ENCODE measurements around the gene DPP7.

The DPP7 gene

GRCh38 chr9:137114613-137115393 is at the start of gene DPP7:
DPP7 (minus strand) TSS chr9:137114733; CDS start chr9:137114713, 20 bp downstream.
- peak; percentile 68 for DNase-seq

DNA sequence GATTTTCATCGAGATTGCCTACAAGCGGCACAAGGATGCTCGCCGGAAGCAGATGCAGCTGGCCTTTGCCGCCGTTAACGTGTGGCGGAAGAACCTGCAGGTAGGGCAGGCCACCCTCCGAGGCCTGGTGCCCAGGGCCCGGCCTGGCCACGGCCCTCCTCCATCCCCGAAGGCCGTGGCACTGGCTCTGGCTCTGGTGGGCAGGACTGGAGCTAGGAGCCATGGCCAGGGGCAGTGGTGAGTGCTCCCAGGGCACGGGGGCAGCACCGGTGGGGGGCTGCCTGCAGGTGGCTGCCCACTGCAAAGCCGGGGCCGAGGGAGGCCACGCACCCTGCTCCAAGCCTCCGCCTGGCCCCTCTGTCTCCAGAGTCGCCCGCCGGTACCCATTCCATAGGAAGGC is 49.3 kb upstream of the DPP7 start:
- DNase-seq, result no peak

DNA sequence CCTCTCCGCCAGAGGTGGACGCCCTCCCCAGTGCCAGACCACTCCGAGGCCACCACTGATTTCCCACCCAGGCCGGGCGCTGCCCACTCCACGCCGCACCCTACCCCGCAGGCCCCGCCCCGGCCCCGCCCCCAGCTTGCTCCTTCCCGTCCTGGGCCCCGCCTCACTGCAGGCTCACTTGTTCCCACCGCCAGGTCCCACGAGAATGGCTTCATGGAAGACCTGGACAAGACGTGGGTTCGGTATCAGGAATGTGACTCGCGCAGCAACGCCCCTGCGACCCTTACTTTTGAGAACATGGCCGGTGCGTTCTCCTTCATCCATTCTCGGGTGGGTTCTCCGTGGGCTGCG is 48.8 kb upstream of the DPP7 start:
- DNase-seq, result no peak

DNA sequence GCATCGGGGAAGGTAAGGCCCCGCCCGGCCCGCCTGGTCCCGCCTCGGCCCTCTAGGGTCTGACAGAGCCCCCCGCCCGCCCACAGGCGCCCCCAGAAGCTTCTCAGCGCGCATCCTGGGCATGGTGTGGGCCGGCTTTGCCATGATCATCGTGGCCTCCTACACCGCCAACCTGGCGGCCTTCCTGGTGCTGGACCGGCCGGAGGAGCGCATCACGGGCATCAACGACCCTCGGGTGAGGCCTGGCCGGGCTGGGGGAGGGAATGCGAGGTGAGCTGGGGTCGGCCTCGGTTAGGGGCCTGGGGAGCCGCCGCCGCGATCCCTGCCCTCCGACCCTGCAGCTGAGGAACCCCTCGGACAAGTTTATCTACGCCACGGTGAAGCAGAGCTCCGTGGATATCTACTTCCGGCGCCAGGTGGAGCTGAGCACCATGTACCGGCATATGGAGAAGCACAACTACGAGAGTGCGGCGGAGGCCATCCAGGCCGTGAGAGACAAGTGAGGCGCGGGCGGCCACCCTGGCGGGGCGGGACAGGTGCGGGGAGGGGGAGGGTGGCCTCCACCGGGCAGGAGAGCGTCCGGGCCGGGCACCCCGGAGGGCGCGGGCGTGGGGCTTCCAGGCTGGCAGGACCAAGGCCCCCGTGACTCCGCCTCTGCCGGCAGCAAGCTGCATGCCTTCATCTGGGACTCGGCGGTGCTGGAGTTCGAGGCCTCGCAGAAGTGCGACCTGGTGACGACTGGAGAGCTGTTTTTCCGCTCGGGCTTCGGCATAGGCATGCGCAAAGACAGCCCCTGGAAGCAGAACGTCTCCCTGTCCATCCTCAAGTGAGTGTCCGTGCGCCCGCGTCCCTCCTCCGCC is 48.2 kb upstream of the DPP7 start:
- peak; percentile 60 for DNase-seq

- DNase-seq, result peak; percentile 52
Measured at GRCh38 chr9:137161558-137162486, 47.3 kb upstream of the DPP7 start.

DNA sequence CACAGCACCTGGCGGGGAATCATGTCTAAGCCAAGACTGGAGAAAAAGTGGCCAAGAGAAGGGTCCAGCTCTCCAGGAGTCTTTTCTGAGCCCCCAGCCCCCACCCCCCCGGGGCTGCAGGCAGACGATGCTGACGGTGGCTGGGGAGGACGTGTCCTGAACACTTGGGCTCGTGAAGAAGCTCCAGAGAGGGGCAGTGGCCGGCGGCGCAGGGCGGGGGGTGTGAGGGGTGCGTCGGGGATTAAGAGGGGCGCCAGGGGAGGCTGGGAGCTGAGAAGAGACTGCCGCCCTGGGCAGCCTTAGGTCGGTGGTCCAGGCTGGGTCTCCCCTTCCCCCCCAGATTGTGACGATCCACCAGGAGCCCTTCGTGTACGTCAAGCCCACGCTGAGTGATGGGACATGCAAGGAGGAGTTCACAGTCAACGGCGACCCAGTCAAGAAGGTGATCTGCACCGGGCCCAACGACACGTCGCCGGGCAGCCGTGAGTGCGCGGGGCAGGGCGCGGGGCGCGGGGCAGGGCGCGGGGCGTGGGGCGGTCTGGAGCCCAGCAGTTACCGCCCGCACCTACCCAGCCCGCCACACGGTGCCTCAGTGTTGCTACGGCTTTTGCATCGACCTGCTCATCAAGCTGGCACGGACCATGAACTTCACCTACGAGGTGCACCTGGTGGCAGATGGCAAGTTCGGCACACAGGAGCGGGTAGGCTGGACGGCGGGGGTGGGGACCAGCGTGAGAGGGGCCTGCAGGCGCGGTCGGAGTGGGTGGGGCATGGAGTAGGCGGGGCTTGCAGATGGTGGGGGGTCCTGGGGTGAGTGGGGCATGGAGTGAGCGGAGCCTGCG is 46.4 kb upstream of the DPP7 start:
- DNase-seq, result peak; percentile 99

GRCh38 chr9:137160054-137160425 is 45.5 kb upstream of the DPP7 start:
- DNase-seq, result no peak

DNA sequence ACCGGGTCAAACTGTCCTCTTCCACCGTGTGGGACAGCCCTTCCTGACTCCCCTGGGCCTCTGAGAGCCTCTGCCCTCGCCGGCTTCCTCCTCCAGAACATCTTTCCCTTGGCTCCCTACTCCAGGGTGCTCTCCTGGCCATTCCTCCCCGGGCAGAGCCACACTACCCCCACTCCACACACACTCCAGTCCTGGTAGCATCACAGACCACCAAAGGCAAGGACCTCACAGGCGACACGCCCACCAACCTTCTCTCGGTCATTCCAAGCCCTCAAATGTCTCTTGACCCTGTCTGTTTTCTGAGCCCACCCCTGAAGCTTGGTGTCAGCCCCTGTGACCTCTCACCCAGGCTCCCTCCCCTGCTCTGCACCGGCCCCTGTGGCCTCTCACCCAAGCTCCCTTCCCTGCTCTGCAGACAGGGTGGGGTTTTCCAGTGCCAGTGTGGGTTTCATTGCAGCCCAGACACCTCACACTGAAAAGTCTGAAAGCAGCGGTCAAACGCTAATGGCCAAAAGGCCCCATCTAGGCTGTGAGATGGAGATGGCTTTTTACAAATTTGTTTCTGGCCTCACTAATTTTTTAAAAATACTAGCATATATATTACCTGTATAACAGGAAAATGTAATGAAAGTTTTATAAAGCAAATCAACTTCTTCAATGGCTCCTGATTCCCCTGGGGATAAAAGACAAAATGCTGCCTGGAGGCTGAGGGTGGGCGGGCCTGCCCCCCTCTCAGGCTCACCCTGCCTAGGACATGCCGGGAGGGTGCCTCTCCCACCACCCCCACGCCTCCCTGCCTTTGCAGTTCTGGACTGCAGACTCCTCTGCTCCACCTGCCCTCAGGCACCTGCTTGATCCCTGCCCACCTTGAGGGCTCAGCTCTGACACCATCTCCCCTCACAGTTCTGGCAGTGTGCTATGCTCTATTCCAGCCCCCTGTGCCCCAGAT is 44.8 kb upstream of the DPP7 start:
- no peak for DNase-seq

DNA sequence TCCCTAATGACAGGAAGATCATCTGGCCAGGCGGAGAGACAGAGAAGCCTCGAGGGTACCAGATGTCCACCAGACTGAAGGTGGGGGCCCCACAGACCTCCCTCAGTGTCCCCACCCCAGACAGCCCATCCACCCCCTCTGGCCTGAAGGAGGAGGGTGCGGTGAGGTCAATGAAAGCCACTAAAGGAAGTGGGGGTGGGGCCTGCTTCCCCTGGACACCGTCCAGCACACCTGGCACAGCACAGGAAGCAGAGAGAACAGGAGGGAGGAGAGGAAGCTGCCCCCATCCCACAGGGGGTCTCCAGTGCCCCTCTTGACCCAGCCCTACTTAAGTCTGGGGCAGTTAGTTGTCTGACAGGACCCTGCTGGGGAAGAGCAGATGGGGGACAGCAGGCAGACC is 44.1 kb upstream of the DPP7 start:
- no peak for DNase-seq

DNA sequence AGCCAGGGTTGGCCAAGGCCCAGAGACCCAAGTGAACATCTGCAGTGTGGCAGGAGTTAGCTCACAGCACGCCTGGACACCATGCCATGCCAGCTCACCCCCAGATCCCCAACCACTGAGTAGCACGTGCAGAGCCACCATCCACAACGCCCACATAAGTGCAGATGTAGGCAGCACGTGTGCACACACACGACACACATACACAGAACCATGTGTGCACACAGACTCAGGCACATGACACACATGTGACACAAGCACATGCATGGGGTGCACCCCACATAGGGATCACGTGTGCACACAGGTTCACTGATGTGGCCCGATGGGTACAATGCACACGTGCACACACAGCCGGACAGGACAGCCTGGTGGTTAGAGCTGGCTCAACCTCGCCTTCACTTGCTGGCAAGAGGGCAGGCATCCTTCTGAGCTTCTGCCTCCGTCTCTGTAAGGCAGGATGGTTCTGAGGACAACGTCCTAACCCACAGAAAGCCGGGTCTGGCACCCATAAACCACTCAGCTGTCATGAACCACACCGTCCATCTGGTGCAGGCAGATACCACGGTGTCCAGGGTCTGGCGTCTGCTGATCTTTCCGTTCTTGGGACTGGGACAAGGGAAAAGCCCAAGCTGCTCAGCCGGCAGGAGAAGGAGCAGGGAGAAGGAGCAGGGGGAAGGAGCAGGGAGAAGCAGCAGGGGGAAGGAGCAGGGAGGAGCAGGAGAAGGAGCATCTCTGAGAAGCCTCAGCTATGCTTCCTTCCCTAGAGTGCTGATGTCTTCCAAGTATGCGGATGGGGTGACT is 43.3 kb upstream of the DPP7 start:
- no peak for DNase-seq

GRCh38 chr9:137156567-137157375 is 42.2 kb upstream of the DPP7 start:
- no peak for DNase-seq

- DNase-seq, result no peak
Measured at GRCh38 chr9:137152844-137153405, 38.4 kb upstream of the DPP7 start.

GRCh38 chr9:137150617-137151457 is 36.3 kb upstream of the DPP7 start:
- peak; percentile 93 for DNase-seq

DNA sequence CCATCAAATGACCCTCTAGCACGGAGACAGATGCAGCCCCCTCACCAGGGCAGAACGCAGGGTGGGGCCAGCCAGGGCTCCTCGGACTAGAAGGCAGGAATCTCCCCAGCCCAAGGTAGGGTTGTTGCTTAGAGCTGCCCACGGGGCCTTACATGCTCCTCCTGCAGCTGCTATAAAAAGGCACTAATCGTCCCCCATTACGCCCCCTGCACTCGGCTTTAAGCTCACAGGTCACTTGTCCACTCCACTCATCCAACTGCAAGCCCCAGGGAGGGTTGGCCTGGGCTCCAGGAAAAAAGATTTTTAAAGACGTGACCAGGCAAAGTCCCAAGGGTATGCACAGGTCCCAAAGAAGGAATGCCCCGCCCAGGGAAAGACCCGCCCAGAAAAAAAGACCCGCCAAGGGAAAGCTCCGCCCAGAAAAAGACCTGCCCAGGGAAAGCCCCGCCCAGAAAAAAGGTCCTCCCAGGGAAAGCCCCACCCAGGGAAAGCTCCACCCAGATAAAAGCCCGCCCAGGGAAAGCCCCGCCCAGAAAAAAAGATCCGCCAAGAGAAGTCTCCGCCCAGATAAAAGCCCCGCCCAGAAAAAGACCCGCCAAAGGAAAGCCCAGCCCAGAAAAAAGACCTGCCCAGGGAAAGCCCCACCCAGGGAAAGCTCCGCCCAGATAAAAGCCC is 35.5 kb upstream of the DPP7 start:
- DNase-seq, result no peak

GRCh38 chr9:137149363-137149762 is 34.8 kb upstream of the DPP7 start:
- DNase-seq, result no peak

DNA sequence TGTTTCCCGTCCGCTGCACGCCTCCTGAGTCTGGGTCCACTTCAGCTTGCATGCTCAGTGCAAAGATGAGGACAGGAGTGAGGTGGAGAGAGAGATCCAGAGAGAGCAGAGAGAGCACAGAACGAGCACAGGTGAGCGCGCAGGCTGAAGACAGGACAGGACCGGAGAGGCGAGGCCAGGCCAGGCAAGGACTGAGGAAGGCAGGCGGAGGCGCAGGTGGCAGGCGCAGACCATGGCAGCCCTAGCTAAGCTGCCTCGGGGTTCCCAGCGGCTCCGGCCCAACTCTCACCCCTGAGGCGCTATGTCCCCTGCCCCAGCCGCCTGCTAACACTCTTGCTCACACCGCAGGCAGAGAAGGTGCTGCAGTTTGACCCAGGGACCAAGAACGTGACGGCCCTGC is 34.1 kb upstream of the DPP7 start:
- no peak for DNase-seq

GRCh38 chr9:137148242-137148641 is 33.7 kb upstream of the DPP7 start:
- no peak for DNase-seq

All from NCI-H2171 treated with DMSO at 0.1 percent for 48 hours (cell line).